A549 (cell line): ENCODE data around the gene HHATL. TPM values are rescaled to one million over a fixed set of nuclear protein-coding genes. Genes with fewer than 3 reads are reported as not detected.

ENCODE experiments used
- ATAC-seq, 2 experiments: fragments of 200-7000 bp in 1 of 2; fragments of >200 bp in 1 of 2; cut with Nextera tagmentation in 1 of 2; cut with Tn5 transposase in 1 of 2; 3 replicates each; pipeline versions ENCODE4 v1.8.0 to v1.9.1; 2018 to 2020; ENCODE audit warnings: mild to moderate bottlenecking in 1 of 2, moderate library complexity in 1 of 2
- CTCF ChIA-PET: fragments of 300-600 bp; sonication (Branson Sonifier 250); formaldehyde crosslinking; extraction: SDS; loops from one replicate; lab custom pipeline; 2021; ENCODE audit warnings: antibody characterized with exemption, inconsistent platforms; lab: Yijun Ruan, JAX
- POLR2A ChIA-PET: fragments of 350-600 bp; formaldehyde crosslinking; extraction: SDS; loops from one replicate; lab custom pipeline; 2021; ENCODE audit warnings: antibody characterized with exemption, inconsistent platforms; lab: Yijun Ruan, JAX
- DNase-seq, 2 experiments: peaks; one replicate each; pipeline versions ENCODE4 v3.0.0 to v3.0.0-alpha.2; 2011 to 2016; ENCODE audit warnings: low read depth in 1 of 2, low spot score in 1 of 2
- FAIRE-seq: peaks from 2 replicates; lab custom pipeline; 2011; peaks lifted over from hg19 to GRCh38; lab: Jason Lieb, UNC
- H3K27ac ChIP-seq, 2 experiments: fragments of >200 bp; sonication (Bioruptor Twin); formaldehyde crosslinking; 3 replicates each; pipeline ENCODE4 v1.5.1; 2016 to 2017
- H3K4me1 ChIP-seq: fragments of >200 bp; sonication (Bioruptor Twin); formaldehyde crosslinking; 3 replicates; pipeline ENCODE4 v1.6.1; 2016
- H3K4me2 ChIP-seq: fragments of >200 bp; sonication (Bioruptor Twin); formaldehyde crosslinking; 3 replicates; pipeline ENCODE4 v1.6.1; 2016
- H3K4me3 ChIP-seq: fragments of >200 bp; sonication (Bioruptor Twin); formaldehyde crosslinking; 3 replicates; pipeline ENCODE4 v1.5.1; 2016
- H3K9me3 ChIP-seq: fragments of >200 bp; sonication (Bioruptor Twin); formaldehyde crosslinking; 3 replicates; pipeline ENCODE4 v1.6.1; 2016
- BHLHE40 ChIP-seq: IDR thresholded peaks from 2 replicates; pipeline ENCODE4 v1.6.1; 2012; ENCODE audit warnings: low read depth, low read length, inconsistent platforms
- CBX8 ChIP-seq: fragments of 200-600 bp; sonication (generic); IDR thresholded peaks from 2 replicates; pipeline ENCODE4 v1.6.1; 2016
- CEBPB ChIP-seq, 2 experiments: fragments of >200 bp in 1 of 2; sonication (Bioruptor Twin) in 1 of 2; formaldehyde crosslinking in 1 of 2; IDR thresholded peaks; 2 replicates each; pipeline ENCODE4 v1.6.1; 2012 to 2016
- CHD2 ChIP-seq: fragments of 150-350 bp; IDR thresholded peaks from 2 replicates; pipeline ENCODE4 v1.6.1; 2014; ENCODE audit warnings: low read length; ENCODE audit not compliant: partially characterized antibody
- CTCF ChIP-seq: fragments of >200 bp; sonication (Bioruptor Twin); formaldehyde crosslinking; IDR thresholded peaks from 3 replicates; pipeline ENCODE4 v1.5.1; 2016
- FOXS1 ChIP-seq: fragments of 250-450 bp; sonication (Bioruptor Pico); IDR thresholded peaks from 2 replicates; pipeline ENCODE4 v1.5.0; 2020; ENCODE audit warnings: mild to moderate bottlenecking, moderate library complexity
- GATA3 ChIP-seq: IDR thresholded peaks from 2 replicates; pipeline ENCODE4 v1.6.1; 2012; ENCODE audit warnings: borderline replicate concordance
- KDM1A ChIP-seq: fragments of 200-600 bp; sonication (generic); IDR thresholded peaks from 2 replicates; pipeline ENCODE4 v1.6.1; 2016; ENCODE audit warnings: low read depth, mild to moderate bottlenecking
- KDM5A ChIP-seq: fragments of 200-600 bp; sonication (generic); IDR thresholded peaks from 2 replicates; pipeline ENCODE4 v1.6.1; 2016; ENCODE audit warnings: antibody characterized with exemption, mild to moderate bottlenecking
- MYC ChIP-seq: IDR thresholded peaks from 2 replicates; pipeline ENCODE4 v1.6.1; 2012; ENCODE audit warnings: mild to moderate bottlenecking, inconsistent platforms, low read length, improper control_type of control experiment, borderline replicate concordance
- NFE2L2 ChIP-seq: fragments of 150-350 bp; conservative IDR thresholded peaks from 2 replicates; pipeline ENCODE4 v1.6.1; 2014; ENCODE audit warnings: low read length
- NPAS2 ChIP-seq: fragments of 250-450 bp; sonication (Bioruptor Pico); IDR thresholded peaks from 2 replicates; pipeline ENCODE4 v1.8.0; 2022; ENCODE audit warnings: mild to moderate bottlenecking, moderate library complexity, borderline replicate concordance
- POLR2AphosphoS2 ChIP-seq: conservative IDR thresholded peaks from 2 replicates; pipeline ENCODE4 v1.6.1; 2012; ENCODE audit warnings: low read length, improper control_type of control experiment, inconsistent platforms
- RAD21 ChIP-seq, 2 experiments: fragments of >200 bp in 1 of 2; sonication (Bioruptor Twin) in 1 of 2; formaldehyde crosslinking in 1 of 2; IDR thresholded peaks in 1 of 2; conservative IDR thresholded peaks in 1 of 2; 2 replicates in 1 of 2; 3 replicates in 1 of 2; pipeline ENCODE4 v1.6.1; 2012 to 2018; ENCODE audit warnings: inconsistent platforms in 1 of 2
- RNF2 ChIP-seq: fragments of 200-600 bp; sonication (generic); IDR thresholded peaks from 2 replicates; pipeline ENCODE4 v1.6.1; 2016; ENCODE audit warnings: low read depth, mild to moderate bottlenecking, antibody characterized with exemption, moderate library complexity, borderline replicate concordance
- SMC3 ChIP-seq: fragments of >200 bp; sonication (Bioruptor Twin); formaldehyde crosslinking; IDR thresholded peaks from 3 replicates; pipeline ENCODE4 v1.6.1; 2018; ENCODE audit warnings: inconsistent platforms
- TFCP2L1 ChIP-seq: fragments of 250-450 bp; sonication (Bioruptor Pico); IDR thresholded peaks from 2 replicates; pipeline ENCODE4 v1.5.0; 2021; ENCODE audit warnings: mild to moderate bottlenecking
- ZC3H11A ChIP-seq: fragments of 450-650 bp; IDR thresholded peaks from 2 replicates; pipeline ENCODE4 v1.6.1; 2014; ENCODE audit warnings: antibody characterized with exemption, mild to moderate bottlenecking
- ZFP36 ChIP-seq: fragments of 450-650 bp; IDR thresholded peaks from 2 replicates; pipeline ENCODE4 v1.6.1; 2014; ENCODE audit warnings: borderline replicate concordance; ENCODE audit not compliant: partially characterized antibody
- ZNF302 ChIP-seq: fragments of 250-450 bp; sonication (Bioruptor Pico); IDR thresholded peaks from 2 replicates; pipeline ENCODE4 v1.9.0; 2021; ENCODE audit warnings: inconsistent platforms, mild to moderate bottlenecking, moderate library complexity
- WGBS: methylation state at CpG from one replicate; pipeline ENCODE4 v1.1.6; 2017; ENCODE audit errors: missing lambda C conversion rate; 5-methylcytosine and 5-hydroxymethylcytosine counted together
- polyA plus RNA-seq, 4 experiments: library from polyadenylated mRNA; depleted of rRNA in 3 of 4; stranded (reverse); fragments of >200 nt; fragmentation: RNase III in 1 of 4; extraction: RNeasy Plus Mini Kit Qiagen cat#74134 plus additional on column Dnase treatment in 1 of 4; gene quantifications; 2 replicates in 3 of 4; 3 replicates in 1 of 4; pipeline ENCODE4 v1.2.3, GENCODE V29; 2011 to 2017
- TF ChIP-seq, protein P1 (sequence below): IDR thresholded peaks from 2 replicates; pipeline ENCODE4 v1.6.1; 2012
- TF ChIP-seq, protein P2 (sequence below): fragments of >200 bp; sonication (Bioruptor Twin); formaldehyde crosslinking; IDR thresholded peaks from 3 replicates; pipeline ENCODE4 v1.6.1; 2016

HHATL gene
- polyA plus RNA-seq, 2 of the 4 experiments (the other 2 are of a cell fraction): not detected

GRCh38 chr3:42743204-42743995 lies 40.8 kb upstream of the HHATL start:
- H3K9me3 ChIP-seq: no peaks in the 10 kb centered on the region
- H3K4me1 ChIP-seq: no peaks in the 10 kb centered on the region
- DNase-seq (no peak), ATAC-seq (no peak), FAIRE-seq (no peak)
- 75% methylated on average over 6 of the region's 7 CpGs for WGBS
- ChIA-PET POLR2A (no interaction called here), CTCF (interaction anchor here (0.7 to 7.2 kb wide), 14 partner anchors 8 to 496 kb away, joined by 3 to 44 read pairs (median 4); partner anchors contain the start of gene ZBTB47)
- no peak overlapping the region for H3K27ac ChIP-seq
- no peak overlapping the region for H3K4me2 ChIP-seq
- no peak for TF ChIP-seq CEBPB (IDR thresholded peaks at IDR 0.05)
- TF ChIP-seq ZC3H11A: peak; percentile 56
- TF ChIP-seq BHLHE40: no peak
- no peak for TF ChIP-seq CHD2
- TF ChIP-seq CBX8: no peak
- H3K4me3 ChIP-seq: no peak overlapping the region

DNA sequence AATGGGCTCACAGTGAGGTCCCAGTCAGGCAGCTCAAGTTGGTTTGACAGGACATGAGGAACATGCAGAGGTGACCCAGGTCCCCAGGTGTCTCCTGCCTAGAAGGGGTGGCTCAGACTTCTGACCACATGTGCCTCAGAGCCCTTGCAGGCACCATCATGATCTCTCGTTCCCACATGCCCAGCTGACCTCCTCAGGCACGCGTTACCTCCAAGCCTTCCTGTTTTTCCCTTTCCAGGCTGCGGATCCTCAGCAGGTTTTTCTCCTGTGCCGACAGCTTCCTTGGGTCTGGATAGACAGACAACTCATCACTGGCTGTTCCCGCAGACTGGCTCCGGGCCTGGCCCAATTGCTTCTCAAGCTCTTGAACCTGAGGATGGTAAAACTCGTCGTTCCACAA lies 40.1 kb upstream of the HHATL start:
- Histone ChIP-seq H3K4me3 (no peak overlapping the region), H3K4me1 (no peaks in the 10 kb centered on the region), H3K27ac (no peak overlapping the region), H3K9me3 (no peaks in the 10 kb centered on the region), H3K4me2 (no peak overlapping the region)
- DNase-seq: no peak
- no peak for ATAC-seq
- ChIA-PET POLR2A (no interaction called here), CTCF (interaction anchor here (1.0 to 7.2 kb wide), 3 partner anchors 9 to 31 kb away, joined by 3 to 44 read pairs (median 3); no protein-coding TSS in a partner anchor)
- 81% methylated on average over 9 of the region's 9 CpGs for WGBS
- TF ChIP-seq CHD2: no peak
- TF ChIP-seq ZNF302: no peak
- no peak for TF ChIP-seq RAD21 (conservative IDR thresholded peaks at IDR 0.05 in 1 of 2, IDR thresholded peaks at IDR 0.05 in 1 of 2)
- TF ChIP-seq KDM1A: no peak
- no peak for TF ChIP-seq NFE2L2
- TF ChIP-seq MYC: no peak
- no peak for TF ChIP-seq CTCF
- TF ChIP-seq POLR2AphosphoS2: no peak
- no peak for TF ChIP-seq FOXS1 (CRISPR knock-in tag)
- TF ChIP-seq GATA3: no peak
- no peak for TF ChIP-seq SMC3
- no peak for TF ChIP-seq TFCP2L1 (CRISPR knock-in tag)
- TF ChIP-seq KDM5A: no peak
- TF ChIP-seq, protein P1, sequence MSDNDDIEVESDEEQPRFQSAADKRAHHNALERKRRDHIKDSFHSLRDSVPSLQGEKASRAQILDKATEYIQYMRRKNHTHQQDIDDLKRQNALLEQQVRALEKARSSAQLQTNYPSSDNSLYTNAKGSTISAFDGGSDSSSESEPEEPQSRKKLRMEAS: no peak
- no peak for TF ChIP-seq BHLHE40
- TF ChIP-seq NPAS2 (CRISPR knock-in tag): no peak
- TF ChIP-seq RNF2: no peak
- TF ChIP-seq, protein P2, sequence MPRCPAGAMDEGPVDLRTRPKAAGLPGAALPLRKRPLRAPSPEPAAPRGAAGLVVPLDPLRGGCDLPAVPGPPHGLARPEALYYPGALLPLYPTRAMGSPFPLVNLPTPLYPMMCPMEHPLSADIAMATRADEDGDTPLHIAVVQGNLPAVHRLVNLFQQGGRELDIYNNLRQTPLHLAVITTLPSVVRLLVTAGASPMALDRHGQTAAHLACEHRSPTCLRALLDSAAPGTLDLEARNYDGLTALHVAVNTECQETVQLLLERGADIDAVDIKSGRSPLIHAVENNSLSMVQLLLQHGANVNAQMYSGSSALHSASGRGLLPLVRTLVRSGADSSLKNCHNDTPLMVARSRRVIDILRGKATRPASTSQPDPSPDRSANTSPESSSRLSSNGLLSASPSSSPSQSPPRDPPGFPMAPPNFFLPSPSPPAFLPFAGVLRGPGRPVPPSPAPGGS: no peak
- TF ChIP-seq ZFP36: no peak
- no peak for FAIRE-seq
